Keratinocyte (primary cell): ENCODE measurements around the gene LANCL2. TPM values are rescaled to one million over a fixed set of nuclear protein-coding genes. Genes with fewer than 3 reads are reported as not detected.

Experiments
- DNase-seq: peaks from one replicate; pipeline ENCODE4 v3.0.0-alpha.2; 2011; ENCODE audit warnings: low read depth, missing footprints, low spot score
- FAIRE-seq: peaks from 2 replicates; lab custom pipeline; 2011; peaks lifted over from hg19 to GRCh38; lab: Jason Lieb, UNC
- H2AFZ ChIP-seq: 2 replicates; pipeline ENCODE4 v1.6.0; 2012; ENCODE audit warnings: low read length, control low read depth, inconsistent platforms; ENCODE audit not compliant: control insufficient read depth
- H3K27ac ChIP-seq: 2 replicates; pipeline ENCODE4 v1.5.1; 2011; ENCODE audit warnings: low read length; ENCODE audit not compliant: control insufficient read depth, insufficient read depth
- H3K27me3 ChIP-seq: 3 replicates; pipeline ENCODE4 v1.6.0; 2011; ENCODE audit warnings: low read length; ENCODE audit not compliant: control insufficient read depth, insufficient read depth; ENCODE audit errors: extremely low read depth
- H3K36me3 ChIP-seq, 2 experiments: 2 replicates in 1 of 2; 3 replicates in 1 of 2; pipeline ENCODE4 v1.5.1; 2011; ENCODE audit warnings: low read length in 2 of 2, mild to moderate bottlenecking in 1 of 2; ENCODE audit not compliant: control insufficient read depth in 2 of 2, insufficient read depth in 2 of 2; ENCODE audit errors: extremely low read depth in 1 of 2
- H3K4me1 ChIP-seq: 3 replicates; pipeline ENCODE4 v1.5.1; 2011; ENCODE audit warnings: low read length; ENCODE audit not compliant: control insufficient read depth, insufficient read depth; ENCODE audit errors: extremely low read depth
- H3K4me2 ChIP-seq: 3 replicates; pipeline ENCODE4 v1.6.0; 2011; ENCODE audit warnings: low read depth, low read length; ENCODE audit not compliant: control insufficient read depth, insufficient read depth; ENCODE audit errors: extremely low read depth
- H3K4me3 ChIP-seq, 3 experiments: fragments of 200-600 bp in 1 of 3; sonication (generic) in 1 of 3; 2 replicates in 2 of 3; 3 replicates in 1 of 3; pipeline ENCODE4 v1.5.1; 2011 to 2016; ENCODE audit warnings: low read length in 3 of 3, mild to moderate bottlenecking in 3 of 3, control low read depth in 2 of 3, inconsistent platforms in 1 of 3, low read depth in 1 of 3, mixed read lengths in 1 of 3, mixed run types in 1 of 3, moderate library complexity in 1 of 3; ENCODE audit not compliant: control insufficient read depth in 2 of 3, insufficient read depth in 2 of 3; ENCODE audit errors: extremely low read depth in 1 of 3
- H3K79me2 ChIP-seq: 2 replicates; pipeline ENCODE4 v1.6.0; 2012; ENCODE audit warnings: low read length; ENCODE audit not compliant: control insufficient read depth, insufficient read depth
- H3K9ac ChIP-seq: 3 replicates; pipeline ENCODE4 v1.6.0; 2011; ENCODE audit warnings: low read length; ENCODE audit not compliant: control insufficient read depth, insufficient read depth; ENCODE audit errors: extremely low read depth
- H3K9me1 ChIP-seq: 3 replicates; pipeline ENCODE4 v1.6.0; 2011; ENCODE audit warnings: low read length; ENCODE audit not compliant: control insufficient read depth, insufficient read depth; ENCODE audit errors: extremely low read depth
- H3K9me3 ChIP-seq: 2 replicates; pipeline ENCODE4 v1.5.1; 2012; ENCODE audit warnings: low read depth, low read length; ENCODE audit not compliant: control insufficient read depth
- H4K20me1 ChIP-seq: 3 replicates; pipeline ENCODE4 v1.6.0; 2011; ENCODE audit warnings: low read length; ENCODE audit not compliant: control insufficient read depth, insufficient read depth; ENCODE audit errors: extremely low read depth
- CTCF ChIP-seq, 3 experiments: IDR thresholded peaks in 1 of 3; conservative IDR thresholded peaks in 1 of 3; optimal IDR thresholded peaks in 1 of 3; 2 replicates in 2 of 3; 3 replicates in 1 of 3; pipeline versions ENCODE3 to v1.5.1; 2011; ENCODE audit warnings: low read length in 3 of 3, mild to moderate bottlenecking in 3 of 3, moderate library complexity in 2 of 3, control low read depth in 1 of 3, inconsistent platforms in 1 of 3; ENCODE audit not compliant: insufficient read depth in 2 of 3; ENCODE audit errors: extremely low read depth in 1 of 3
- EZH2 ChIP-seq: IDR thresholded peaks from one replicate; pipeline ENCODE4 v1.6.1; 2012; ENCODE audit warnings: inconsistent platforms, mild to moderate bottlenecking, low read length, moderate library complexity
- dilution Hi-C: fragments of 300-500 bp; cut with MboI; formaldehyde crosslinking; loops from one replicate; pipeline ENCODE4 v1.7.0; 2020; ENCODE audit warnings: low sequenced_read_pairs; ENCODE audit not compliant: extremely low pct_ligation_motif_present
- polyA plus RNA-seq, 5 experiments: library from polyadenylated mRNA; depleted of rRNA in 3 of 5; stranded (reverse) in 3 of 5; stranded (forward) in 1 of 5; unstranded in 1 of 5; fragments of >200 nt; gene quantifications; 1 replicate in 1 of 5; 2 replicates in 3 of 5; 3 replicates in 1 of 5; pipeline versions ENCODE4 v1.2.1 to v1.2.3, GENCODE V29; 2011 to 2012; ENCODE audit warnings: missing spikeins in 2 of 5, low read depth in 1 of 5, low replicate concordance in 1 of 5

Gene LANCL2
- polyA plus RNA-seq, 1 donor (not counting 4 experiments of a cell fraction or from before 2014, with no cell fraction given), result 14.5 TPM

DNA sequence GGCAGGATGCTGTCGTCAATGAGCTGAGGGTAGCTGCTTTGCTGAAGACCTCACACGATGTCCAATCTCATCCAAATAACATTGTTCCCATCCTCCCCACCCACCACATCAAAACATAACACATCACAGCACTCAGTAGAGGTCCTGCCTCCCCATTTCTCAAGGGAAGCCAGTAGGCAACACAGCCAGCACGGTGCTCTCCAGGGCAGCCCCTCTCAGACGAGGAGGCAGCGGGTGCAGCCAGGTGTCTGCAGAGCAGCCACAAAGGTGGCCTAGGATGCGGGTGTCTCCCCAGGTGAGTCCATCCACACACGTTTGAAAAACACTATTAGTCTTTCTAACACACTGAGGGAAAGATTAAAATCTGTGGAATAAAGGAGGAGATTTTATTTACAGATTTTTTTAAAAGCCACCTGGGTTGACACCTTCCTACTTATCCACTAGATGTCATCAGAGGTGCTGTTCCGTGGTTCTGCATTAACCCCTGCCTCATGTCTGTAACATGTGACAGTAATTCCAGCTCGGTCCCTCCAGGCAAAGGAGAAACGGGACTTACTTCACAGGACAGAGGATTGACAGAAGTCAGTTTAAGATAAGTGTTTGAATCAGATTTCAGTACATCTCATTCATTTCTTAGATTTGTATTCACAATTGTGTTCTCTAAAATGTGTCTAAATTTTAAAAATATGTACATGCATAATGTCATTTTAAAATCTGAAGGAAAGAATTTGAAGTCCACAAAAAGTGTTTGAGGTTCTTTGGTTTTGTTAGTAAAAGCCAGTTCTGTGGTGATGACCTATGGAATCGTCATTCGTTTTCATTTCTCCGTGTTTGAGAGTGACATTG is 68.0 kb downstream of the LANCL2 start:
- no peak overlapping the region for H3K4me2 ChIP-seq
- DNase-seq (no peak), FAIRE-seq (peak; percentile 46)
- no peaks in the 10 kb centered on the region for H3K4me1 ChIP-seq
- H3K36me3 ChIP-seq, result no peaks in the 10 kb centered on the region
- no peaks in the 10 kb centered on the region for H3K9me3 ChIP-seq
- no peaks in the 10 kb centered on the region for H3K9me1 ChIP-seq
- TF ChIP-seq CTCF (optimal IDR thresholded peaks at IDR 0.05 in 1 of 3, IDR thresholded peaks at IDR 0.05 in 1 of 3, conservative IDR thresholded peaks at IDR 0.05 in 1 of 3; ENCODE audit: extremely low read depth in 1 of 3, insufficient read depth in 2 of 3, low read length in 3 of 3) (peak; percentile 49 to 64 (median 50)), EZH2 (no peak)
- no peak overlapping the region for H3K27ac ChIP-seq
- H3K9ac ChIP-seq, result no peak overlapping the region
- no peaks in the 10 kb centered on the region for H4K20me1 ChIP-seq
- no peaks in the 10 kb centered on the region for H3K79me2 ChIP-seq
- no peak overlapping the region for H3K4me3 ChIP-seq
- dilution Hi-C loops, result no loop called here
- H3K27me3 ChIP-seq, result no peaks in the 10 kb centered on the region
- H2AFZ ChIP-seq, result no peak overlapping the region

DNA sequence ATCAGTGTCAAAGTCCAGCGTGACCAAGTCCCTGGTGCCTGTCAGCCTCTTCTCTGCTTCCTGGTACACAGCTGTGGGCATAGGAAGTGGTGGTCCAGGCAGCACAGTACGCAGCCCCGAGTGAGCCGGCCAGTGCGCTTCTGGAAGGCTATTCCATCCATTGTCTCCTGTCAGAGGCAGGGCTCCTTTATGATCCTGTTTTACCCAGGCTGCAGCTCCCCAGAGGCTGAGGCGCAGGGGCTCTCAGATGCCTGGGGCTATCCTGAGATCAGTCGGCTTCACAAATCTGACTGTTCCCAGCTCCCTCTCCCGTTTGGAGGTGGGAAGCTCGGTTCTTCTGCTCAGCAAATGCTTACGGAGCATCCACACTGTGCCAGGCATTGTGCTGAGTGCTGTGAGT is 70.3 kb downstream of the LANCL2 start:
- Histone ChIP-seq H3K79me2 (no peaks in the 10 kb centered on the region), H3K36me3 (no peaks in the 10 kb centered on the region), H3K9me3 (no peaks in the 10 kb centered on the region), H3K4me3 (no peak overlapping the region), H3K4me1 (peaks cover 6% of the 10 kb centered on the region), H3K9me1 (no peaks in the 10 kb centered on the region), H3K27me3 (no peaks in the 10 kb centered on the region), H3K9ac (no peak overlapping the region), H2AFZ (no peak overlapping the region), H3K4me2 (no peak overlapping the region), H3K27ac (no peak overlapping the region), H4K20me1 (no peaks in the 10 kb centered on the region)
- TF ChIP-seq CTCF (optimal IDR thresholded peaks at IDR 0.05 in 1 of 3, IDR thresholded peaks at IDR 0.05 in 1 of 3, conservative IDR thresholded peaks at IDR 0.05 in 1 of 3; ENCODE audit: extremely low read depth in 1 of 3, insufficient read depth in 2 of 3, low read length in 3 of 3) (no peak), EZH2 (no peak)
- dilution Hi-C loops, result no loop called here
- no peak for FAIRE-seq
- DNase-seq, result no peak
